GM12878 (cell line): ENCODE measurements around the gene TSPAN16. TPM values are rescaled to one million over a fixed set of nuclear protein-coding genes. Genes with fewer than 3 reads are reported as not detected.

ENCODE experiments used
- ATAC-seq: fragments of 200-7000 bp; cut with Tn5 transposase; 3 replicates; pipeline ENCODE4 v1.9.1; 2020; ENCODE audit warnings: mild to moderate bottlenecking, moderate library complexity
- BruUV-seq: library from RNA; stranded (reverse); fragments of 400-500 nt; replicated peaks from 2 replicates; lab custom pipeline; 2021; lab: Mats Ljungman, UMichigan
- CTCF ChIA-PET: fragments of 300-600 bp; sonication (Branson Sonifier 250); formaldehyde crosslinking; extraction: SDS; loops from one replicate; lab custom pipeline; 2021; ENCODE audit warnings: inconsistent platforms; lab: Yijun Ruan, JAX
- POLR2A ChIA-PET: fragments of 350-600 bp; formaldehyde crosslinking; extraction: SDS; loops from one replicate; lab custom pipeline; 2021; ENCODE audit warnings: inconsistent platforms; lab: Charles Lee
- RAD21 ChIA-PET: fragments of 300-600 bp; sonication (Branson Sonifier 250); formaldehyde crosslinking; loops from one replicate; lab custom pipeline; 2023; ENCODE audit warnings: antibody characterized with exemption; ENCODE audit not compliant: unreplicated experiment; lab: Charles Lee
- SMC1A ChIA-PET: fragments of 300-600 bp; sonication (Branson Sonifier 250); formaldehyde crosslinking; loops from one replicate; lab custom pipeline; 2023; ENCODE audit not compliant: unreplicated experiment, uncharacterized antibody; lab: Charles Lee
- DNase-seq: peaks from one replicate; pipeline ENCODE4 v3.0.0-alpha.2; 2011; ENCODE audit warnings: low read depth, low spot score
- FAIRE-seq: peaks from 3 replicates; lab custom pipeline; 2011; peaks lifted over from hg19 to GRCh38; lab: Jason Lieb, UNC
- H2AFZ ChIP-seq: 2 replicates; pipeline ENCODE4 v1.6.0; 2011; ENCODE audit warnings: low read depth, low read length, control low read depth; ENCODE audit not compliant: control insufficient read depth
- H3K27ac ChIP-seq: 2 replicates; pipeline ENCODE4 v1.5.1; 2011; ENCODE audit warnings: control low read depth; ENCODE audit not compliant: control insufficient read depth, insufficient read depth
- H3K27me3 ChIP-seq, 2 experiments: replicated peaks in 1 of 2; 2 replicates each; pipeline versions ENCODE4 v1.6.0 to v1.6.1; 2011; ENCODE audit warnings: low read length in 1 of 2; ENCODE audit not compliant: control insufficient read depth in 2 of 2, insufficient read depth in 2 of 2
- H3K36me3 ChIP-seq, 2 experiments: 2 replicates each; pipeline ENCODE4 v1.5.1; 2011; ENCODE audit warnings: low read length in 1 of 2; ENCODE audit not compliant: control insufficient read depth in 2 of 2, insufficient read depth in 2 of 2
- H3K4me1 ChIP-seq: 2 replicates; pipeline ENCODE4 v1.6.1; 2011; ENCODE audit warnings: mild to moderate bottlenecking, low read length, moderate library complexity, mixed read lengths; ENCODE audit not compliant: control insufficient read depth, insufficient read depth
- H3K4me2 ChIP-seq: 2 replicates; pipeline ENCODE4 v1.6.0; 2011; ENCODE audit warnings: control low read depth; ENCODE audit not compliant: control insufficient read depth, insufficient read depth
- H3K4me3 ChIP-seq: fragments of 200-600 bp; sonication (generic); 2 replicates; pipeline ENCODE4 v1.5.1; 2016
- H3K79me2 ChIP-seq: 2 replicates; pipeline ENCODE4 v1.6.0; 2011; ENCODE audit warnings: low read length; ENCODE audit not compliant: control insufficient read depth, insufficient read depth
- H3K9ac ChIP-seq: 2 replicates; pipeline ENCODE4 v1.8.0; 2011; ENCODE audit warnings: low read length, control low read depth, mixed read lengths; ENCODE audit not compliant: control insufficient read depth, insufficient read depth
- H3K9me3 ChIP-seq: replicated peaks from 3 replicates; pipeline ENCODE4 v1.5.1; 2011; ENCODE audit warnings: mild to moderate bottlenecking, low read length; ENCODE audit not compliant: control insufficient read depth, insufficient read depth
- H4K20me1 ChIP-seq: 2 replicates; pipeline ENCODE4 v1.6.0; 2011; ENCODE audit not compliant: control insufficient read depth, insufficient read depth
- ASH2L ChIP-seq: fragments of 300-600, 200-600 bp; sonication (generic); IDR thresholded peaks from 2 replicates; pipeline ENCODE4 v1.6.1; 2017; ENCODE audit warnings: low read depth, mild to moderate bottlenecking, borderline replicate concordance
- BACH1 ChIP-seq: fragments of 450-650 bp; IDR thresholded peaks from 2 replicates; pipeline ENCODE4 v1.6.1; 2017; ENCODE audit warnings: mild to moderate bottlenecking, borderline replicate concordance
- BHLHE40 ChIP-seq, 2 experiments: fragments of 450-650 bp in 1 of 2; IDR thresholded peaks; 2 replicates each; pipeline ENCODE4 v1.6.1; 2011 to 2017; ENCODE audit warnings: low read depth in 2 of 2, borderline replicate concordance in 1 of 2, improper control_type of control experiment in 1 of 2, low read length in 1 of 2, mild to moderate bottlenecking in 1 of 2
- CBX3 ChIP-seq: fragments of 200-600 bp; sonication (generic); IDR thresholded peaks from 2 replicates; pipeline ENCODE4 v1.6.1; 2016; ENCODE audit warnings: low read depth, borderline replicate concordance
- CREB1 ChIP-seq: IDR thresholded peaks from 2 replicates; pipeline ENCODE4 v1.6.1; 2012; ENCODE audit warnings: low read depth, mild to moderate bottlenecking, inconsistent platforms
- CREM ChIP-seq: IDR thresholded peaks from 2 replicates; pipeline ENCODE4 v1.6.1; 2014; ENCODE audit warnings: antibody characterized with exemption, low read depth
- HDGF ChIP-seq: fragments of 450-650 bp; IDR thresholded peaks from 2 replicates; pipeline ENCODE4 v1.6.1; 2016; ENCODE audit warnings: antibody characterized with exemption
- IKZF2 ChIP-seq, 2 experiments: fragments of 450-650 bp; IDR thresholded peaks; 2 replicates each; pipeline ENCODE4 v1.6.1; 2017; ENCODE audit warnings: mild to moderate bottlenecking in 2 of 2, moderate library complexity in 2 of 2
- KDM1A ChIP-seq: fragments of 200-600 bp; sonication (generic); IDR thresholded peaks from 2 replicates; pipeline ENCODE4 v1.6.1; 2016; ENCODE audit warnings: borderline replicate concordance
- MEF2B ChIP-seq: fragments of 450-650 bp; IDR thresholded peaks from 2 replicates; pipeline ENCODE4 v1.6.1; 2018; ENCODE audit warnings: mild to moderate bottlenecking, moderate library complexity; ENCODE audit not compliant: partially characterized antibody, poor library complexity, severe bottlenecking
- STAT3 ChIP-seq: IDR thresholded peaks from 2 replicates; pipeline ENCODE4 v1.6.1; 2011; ENCODE audit warnings: low read depth, low read length, improper control_type of control experiment
- SUZ12 ChIP-seq: fragments of 200-600 bp; sonication (generic); IDR thresholded peaks from one replicate; pipeline ENCODE4 v1.6.1; 2018; ENCODE audit warnings: antibody characterized with exemption, mild to moderate bottlenecking; ENCODE audit not compliant: unreplicated experiment
- TAF1 ChIP-seq: IDR thresholded peaks from 2 replicates; pipeline ENCODE4 v1.6.1; 2011; ENCODE audit warnings: mild to moderate bottlenecking, low read depth, low read length, borderline replicate concordance
- WGBS: methylation state at CpG from one replicate; pipeline ENCODE4 v1.1.6; 2016; ENCODE audit warnings: low lambda C conversion rate; ENCODE audit not compliant: insufficient replicate concordance, insufficient coverage; ENCODE audit errors: missing lambda C conversion rate; 5-methylcytosine and 5-hydroxymethylcytosine counted together
- in situ Hi-C: fragments of 300-500 bp; cut with MboI; formaldehyde crosslinking; loops from 9 replicates; pipeline ENCODE4 v1.14.3; 2018; ENCODE audit warnings: mixed read lengths
- intact Hi-C: fragments of 100-400 bp; cut with micrococcal nuclease; formaldehyde crosslinking; loops from one replicate; pipeline ENCODE4 v1.14.2; 2022; ENCODE audit not compliant: unreplicated experiment
- polyA plus RNA-seq, 11 experiments: library from polyadenylated mRNA; depleted of rRNA in 4 of 11; unstranded in 6 of 11; stranded (reverse) in 5 of 11; fragments of >200 nt; fragmentation: Nextera tagmentation in 4 of 11; fragmentation: Illumina TruSeq in 1 of 11; extraction: Ambion mirVana in 4 of 11; extraction: Trizol in 1 of 11; gene quantifications; 1 replicate in 1 of 11; 2 replicates in 10 of 11; pipeline versions ENCODE4 v1.2.1 to v1.2.3, GENCODE V29; 2011 to 2016; ENCODE audit warnings: inconsistent platforms in 2 of 11, missing spikeins in 2 of 11, low read depth in 1 of 11
- total RNA-seq, 4 experiments: library from RNA; depleted of rRNA in 3 of 4; stranded (reverse); fragments of >200 nt in 3 of 4; fragmentation: Illumina TruSeq in 1 of 4; extraction: Trizol in 1 of 4; gene quantifications; 2 replicates each; pipeline versions ENCODE4 v1.2.1 to v1.2.3, GENCODE V29; 2013 to 2021
- TF ChIP-seq, protein P1 (sequence below): fragments of 450-650 bp; IDR thresholded peaks from 2 replicates; pipeline ENCODE4 v1.6.1; 2016; ENCODE audit warnings: mild to moderate bottlenecking, moderate library complexity, borderline replicate concordance
- TF ChIP-seq, protein P2 (sequence below): IDR thresholded peaks from 2 replicates; pipeline ENCODE4 v1.6.1; 2012; ENCODE audit warnings: low read depth, low read length, improper control_type of control experiment
- TF ChIP-seq, protein P3 (sequence below): fragments of 450-650 bp; formaldehyde crosslinking; IDR thresholded peaks from 2 replicates; pipeline ENCODE4 v1.5.0; 2022; ENCODE audit warnings: mild to moderate bottlenecking, missing genetic modification characterization

Gene TSPAN16
- total and polyA plus RNA-seq, 10 of the 15 experiments (the other 5 are each of a cell fraction or from before 2014, with no cell fraction given): not detected

DNA sequence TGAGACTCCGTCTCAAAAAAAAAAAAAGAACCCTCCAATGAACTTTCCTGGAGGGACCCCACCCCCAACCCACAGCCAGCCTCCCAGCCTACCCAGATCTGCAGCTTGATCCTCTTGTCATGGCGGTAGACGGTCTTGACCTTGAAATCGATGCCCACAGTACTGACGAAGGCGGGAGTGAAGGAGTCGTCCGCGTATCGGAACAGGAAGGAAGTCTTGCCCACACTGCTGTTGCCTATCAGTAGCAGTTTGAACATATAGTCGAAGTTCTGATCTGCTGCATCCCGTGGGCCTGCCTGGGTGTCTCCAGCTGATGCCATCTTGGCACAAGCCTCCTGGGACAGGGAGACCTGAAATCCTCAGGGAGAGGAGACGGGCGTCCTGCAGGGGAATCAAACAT lies 41.1 kb downstream of the TSPAN16 start:
- Histone ChIP-seq H3K36me3 (peaks cover 0 to 9% of the 10 kb centered on the region in 2 experiments; a peak in 1 of 4 replicates), H3K4me2 (no peak overlapping the region), H4K20me1 (no peaks in the 10 kb centered on the region), H3K4me1 (peaks cover 4% of the 10 kb centered on the region), H3K27me3 (no peaks in the 10 kb centered on the region), H3K27ac (no peak overlapping the region), H3K9ac (no peak overlapping the region), H2AFZ (no peak overlapping the region), H3K9me3 (no peaks in the 10 kb centered on the region; the same call in 2 of the 3 replicates), H3K4me3 (no peak overlapping the region), H3K79me2 (no peaks in the 10 kb centered on the region)
- no peak for DNase-seq
- SMC1A ChIA-PET: no interaction called here
- RAD21 ChIA-PET: no interaction called here
- WGBS: 52% methylated on average over 14 of the region's 14 CpGs
- ATAC-seq: no peak
- CTCF ChIA-PET: interaction anchor here (1.1 to 1.3 kb wide), 2 partner anchors 9 to 14 kb away, joined by 3 to 4 read pairs; partner anchors contain the start of genes CCDC159 and TMEM205
- no peak for FAIRE-seq
- BruUV-seq: no TSS peak
- in situ Hi-C loops (no loop called here), intact Hi-C loops (no loop called here)
- POLR2A ChIA-PET: interaction anchor here (1.2 kb wide), 1 partner anchor 37 kb away, joined by 4 read pairs; the partner anchor contains the start of gene SWSAP1
- TF ChIP-seq SUZ12 (no peak), IKZF2 (IDR thresholded peaks at IDR 0.05) (no peak), BACH1 (no peak), MEF2B (no peak), KDM1A (no peak), ASH2L (no peak), BHLHE40 (IDR thresholded peaks at IDR 0.05; ENCODE audit: borderline replicate concordance in 1 of 2, low read depth in 2 of 2, low read length in 1 of 2) (no peak), TAF1 (no peak), STAT3 (no peak), HDGF (no peak), CBX3 (no peak), CREM (no peak), CREB1 (no peak)
- TF ChIP-seq, protein P1, sequence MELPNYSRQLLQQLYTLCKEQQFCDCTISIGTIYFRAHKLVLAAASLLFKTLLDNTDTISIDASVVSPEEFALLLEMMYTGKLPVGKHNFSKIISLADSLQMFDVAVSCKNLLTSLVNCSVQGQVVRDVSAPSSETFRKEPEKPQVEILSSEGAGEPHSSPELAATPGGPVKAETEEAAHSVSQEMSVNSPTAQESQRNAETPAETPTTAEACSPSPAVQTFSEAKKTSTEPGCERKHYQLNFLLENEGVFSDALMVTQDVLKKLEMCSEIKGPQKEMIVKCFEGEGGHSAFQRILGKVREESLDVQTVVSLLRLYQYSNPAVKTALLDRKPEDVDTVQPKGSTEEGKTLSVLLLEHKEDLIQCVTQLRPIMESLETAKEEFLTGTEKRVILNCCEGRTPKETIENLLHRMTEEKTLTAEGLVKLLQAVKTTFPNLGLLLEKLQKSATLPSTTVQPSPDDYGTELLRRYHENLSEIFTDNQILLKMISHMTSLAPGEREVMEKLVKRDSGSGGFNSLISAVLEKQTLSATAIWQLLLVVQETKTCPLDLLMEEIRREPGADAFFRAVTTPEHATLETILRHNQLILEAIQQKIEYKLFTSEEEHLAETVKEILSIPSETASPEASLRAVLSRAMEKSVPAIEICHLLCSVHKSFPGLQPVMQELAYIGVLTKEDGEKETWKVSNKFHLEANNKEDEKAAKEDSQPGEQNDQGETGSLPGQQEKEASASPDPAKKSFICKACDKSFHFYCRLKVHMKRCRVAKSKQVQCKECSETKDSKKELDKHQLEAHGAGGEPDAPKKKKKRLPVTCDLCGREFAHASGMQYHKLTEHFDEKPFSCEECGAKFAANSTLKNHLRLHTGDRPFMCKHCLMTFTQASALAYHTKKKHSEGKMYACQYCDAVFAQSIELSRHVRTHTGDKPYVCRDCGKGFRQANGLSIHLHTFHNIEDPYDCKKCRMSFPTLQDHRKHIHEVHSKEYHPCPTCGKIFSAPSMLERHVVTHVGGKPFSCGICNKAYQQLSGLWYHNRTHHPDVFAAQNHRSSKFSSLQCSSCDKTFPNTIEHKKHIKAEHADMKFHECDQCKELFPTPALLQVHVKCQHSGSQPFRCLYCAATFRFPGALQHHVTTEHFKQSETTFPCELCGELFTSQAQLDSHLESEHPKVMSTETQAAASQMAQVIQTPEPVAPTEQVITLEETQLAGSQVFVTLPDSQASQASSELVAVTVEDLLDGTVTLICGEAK: no peak
- TF ChIP-seq, protein P2, sequence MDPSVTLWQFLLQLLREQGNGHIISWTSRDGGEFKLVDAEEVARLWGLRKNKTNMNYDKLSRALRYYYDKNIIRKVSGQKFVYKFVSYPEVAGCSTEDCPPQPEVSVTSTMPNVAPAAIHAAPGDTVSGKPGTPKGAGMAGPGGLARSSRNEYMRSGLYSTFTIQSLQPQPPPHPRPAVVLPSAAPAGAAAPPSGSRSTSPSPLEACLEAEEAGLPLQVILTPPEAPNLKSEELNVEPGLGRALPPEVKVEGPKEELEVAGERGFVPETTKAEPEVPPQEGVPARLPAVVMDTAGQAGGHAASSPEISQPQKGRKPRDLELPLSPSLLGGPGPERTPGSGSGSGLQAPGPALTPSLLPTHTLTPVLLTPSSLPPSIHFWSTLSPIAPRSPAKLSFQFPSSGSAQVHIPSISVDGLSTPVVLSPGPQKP: no peak
- TF ChIP-seq, protein P3, sequence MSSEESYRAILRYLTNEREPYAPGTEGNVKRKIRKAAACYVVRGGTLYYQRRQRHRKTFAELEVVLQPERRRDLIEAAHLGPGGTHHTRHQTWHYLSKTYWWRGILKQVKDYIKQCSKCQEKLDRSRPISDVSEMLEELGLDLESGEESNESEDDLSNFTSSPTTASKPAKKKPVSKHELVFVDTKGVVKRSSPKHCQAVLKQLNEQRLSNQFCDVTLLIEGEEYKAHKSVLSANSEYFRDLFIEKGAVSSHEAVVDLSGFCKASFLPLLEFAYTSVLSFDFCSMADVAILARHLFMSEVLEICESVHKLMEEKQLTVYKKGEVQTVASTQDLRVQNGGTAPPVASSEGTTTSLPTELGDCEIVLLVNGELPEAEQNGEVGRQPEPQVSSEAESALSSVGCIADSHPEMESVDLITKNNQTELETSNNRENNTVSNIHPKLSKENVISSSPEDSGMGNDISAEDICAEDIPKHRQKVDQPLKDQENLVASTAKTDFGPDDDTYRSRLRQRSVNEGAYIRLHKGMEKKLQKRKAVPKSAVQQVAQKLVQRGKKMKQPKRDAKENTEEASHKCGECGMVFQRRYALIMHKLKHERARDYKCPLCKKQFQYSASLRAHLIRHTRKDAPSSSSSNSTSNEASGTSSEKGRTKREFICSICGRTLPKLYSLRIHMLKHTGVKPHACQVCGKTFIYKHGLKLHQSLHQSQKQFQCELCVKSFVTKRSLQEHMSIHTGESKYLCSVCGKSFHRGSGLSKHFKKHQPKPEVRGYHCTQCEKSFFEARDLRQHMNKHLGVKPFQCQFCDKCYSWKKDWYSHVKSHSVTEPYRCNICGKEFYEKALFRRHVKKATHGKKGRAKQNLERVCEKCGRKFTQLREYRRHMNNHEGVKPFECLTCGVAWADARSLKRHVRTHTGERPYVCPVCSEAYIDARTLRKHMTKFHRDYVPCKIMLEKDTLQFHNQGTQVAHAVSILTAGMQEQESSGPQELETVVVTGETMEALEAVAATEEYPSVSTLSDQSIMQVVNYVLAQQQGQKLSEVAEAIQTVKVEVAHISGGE: no peak
